HepG2 (cell line): ENCODE data around the gene KCTD19. TPM values are rescaled to one million over a fixed set of nuclear protein-coding genes. Genes with fewer than 3 reads are reported as not detected.

Experiments
- E2F5 ChIP-seq: sonication (generic); formaldehyde crosslinking; conservative IDR thresholded peaks from 2 replicates; pipeline ENCODE4 v1.4.0; 2020; ENCODE audit warnings: missing genetic modification reagents
- GZF1 ChIP-seq: sonication (generic); formaldehyde crosslinking; IDR thresholded peaks from 2 replicates; pipeline ENCODE4 v1.5.1; 2020; ENCODE audit warnings: mild to moderate bottlenecking, missing genetic modification reagents
- IRX3 ChIP-seq: sonication (generic); formaldehyde crosslinking; IDR thresholded peaks from 2 replicates; pipeline ENCODE4 v1.8.1; 2023; ENCODE audit warnings: mild to moderate bottlenecking, low read depth, missing genetic modification reagents, borderline replicate concordance
- JARID2 ChIP-seq: sonication (generic); formaldehyde crosslinking; IDR thresholded peaks from 2 replicates; pipeline ENCODE4 v1.8.1; 2023; ENCODE audit warnings: missing genetic modification reagents, inconsistent platforms; ENCODE audit not compliant: insufficient replicate concordance
- MED13 ChIP-seq: sonication (generic); formaldehyde crosslinking; IDR thresholded peaks from 2 replicates; pipeline ENCODE4 v1.5.0; 2020; ENCODE audit warnings: missing genetic modification reagents
- NR1H2 ChIP-seq: sonication (generic); formaldehyde crosslinking; IDR thresholded peaks from 2 replicates; pipeline ENCODE4 v1.8.1; 2022; ENCODE audit warnings: low read depth, missing genetic modification reagents, borderline replicate concordance
- PRPF4 ChIP-seq: fragments of 200-400 bp; formaldehyde crosslinking; IDR thresholded peaks from 2 replicates; pipeline ENCODE4 v1.6.1; 2016; ENCODE audit warnings: low read length, low read depth; ENCODE audit not compliant: poor library complexity, severe bottlenecking
- SRF ChIP-seq: IDR thresholded peaks from 2 replicates; pipeline ENCODE4 v1.6.1; 2011; ENCODE audit warnings: mild to moderate bottlenecking, low read depth, low read length, moderate library complexity
- ZBTB42 ChIP-seq: sonication (generic); formaldehyde crosslinking; IDR thresholded peaks from 2 replicates; pipeline ENCODE4 v1.5.0; 2020; ENCODE audit warnings: mild to moderate bottlenecking, missing genetic modification reagents
- ZIK1 ChIP-seq: sonication (generic); formaldehyde crosslinking; IDR thresholded peaks from 2 replicates; pipeline ENCODE4 v1.5.0; 2020; ENCODE audit warnings: mild to moderate bottlenecking, low read depth, missing genetic modification reagents, borderline replicate concordance
- ZKSCAN5 ChIP-seq: sonication (generic); formaldehyde crosslinking; IDR thresholded peaks from 2 replicates; pipeline ENCODE4 v1.5.1; 2020; ENCODE audit warnings: mild to moderate bottlenecking, missing genetic modification reagents
- ZNF598 ChIP-seq: sonication (generic); formaldehyde crosslinking; IDR thresholded peaks from 2 replicates; pipeline ENCODE4 v1.5.1; 2020; ENCODE audit warnings: mild to moderate bottlenecking, missing genetic modification reagents, borderline replicate concordance
- ZNF740 ChIP-seq: sonication (generic); formaldehyde crosslinking; IDR thresholded peaks from 2 replicates; pipeline ENCODE4 v1.4.0; 2020; ENCODE audit warnings: missing genetic modification reagents
- ZNF790 ChIP-seq: sonication (generic); formaldehyde crosslinking; IDR thresholded peaks from 2 replicates; pipeline ENCODE4 v1.8.0; 2022; ENCODE audit warnings: missing genetic modification reagents, mild to moderate bottlenecking, borderline replicate concordance
- polyA plus RNA-seq, 8 experiments: library from polyadenylated mRNA; depleted of rRNA in 3 of 8; stranded (reverse) in 7 of 8; unstranded in 1 of 8; fragments of >200 nt; fragmentation: Illumina TruSeq in 4 of 8; extraction: Trizol in 4 of 8; gene quantifications; 2 replicates each; pipeline versions ENCODE4 v1.2.1 to v1.2.3, GENCODE V29; 2011 to 2016; ENCODE audit warnings: low read depth in 4 of 8, missing spikeins in 1 of 8, mixed read lengths in 1 of 8; ENCODE audit not compliant: insufficient read depth in 1 of 8
- total RNA-seq, 5 experiments: library from RNA; depleted of rRNA; stranded (reverse); fragments of >200 nt; fragmentation: Illumina TruSeq; extraction: Trizol; gene quantifications; 2 replicates each; pipeline ENCODE4 v1.2.3, GENCODE V29; 2016; ENCODE audit warnings: low read depth in 1 of 5
- TF ChIP-seq, protein P1 (sequence below), 2 experiments: sonication (generic) in 1 of 2; formaldehyde crosslinking in 1 of 2; IDR thresholded peaks; 2 replicates each; pipeline versions ENCODE4 v1.6.1 to v1.9.0; 2014 to 2022; ENCODE audit warnings: antibody characterized with exemption in 1 of 2, borderline replicate concordance in 1 of 2, inconsistent platforms in 1 of 2, low read depth in 1 of 2, missing genetic modification reagents in 1 of 2
- TF ChIP-seq, protein P2 (sequence below): sonication (generic); formaldehyde crosslinking; IDR thresholded peaks from 2 replicates; pipeline ENCODE4 v1.4.0; 2020; ENCODE audit warnings: missing genetic modification reagents

The KCTD19 gene
- total and polyA plus RNA-seq, 2 of the 13 experiments (the other 11 are each of a cell fraction or from before 2014, with no cell fraction given): not detected

GRCh38 chr16:67247192-67248072 lies 79.1 kb downstream of the KCTD19 start, which contains the start of gene FHOD1 (continued):
- TF ChIP-seq, protein P1, sequence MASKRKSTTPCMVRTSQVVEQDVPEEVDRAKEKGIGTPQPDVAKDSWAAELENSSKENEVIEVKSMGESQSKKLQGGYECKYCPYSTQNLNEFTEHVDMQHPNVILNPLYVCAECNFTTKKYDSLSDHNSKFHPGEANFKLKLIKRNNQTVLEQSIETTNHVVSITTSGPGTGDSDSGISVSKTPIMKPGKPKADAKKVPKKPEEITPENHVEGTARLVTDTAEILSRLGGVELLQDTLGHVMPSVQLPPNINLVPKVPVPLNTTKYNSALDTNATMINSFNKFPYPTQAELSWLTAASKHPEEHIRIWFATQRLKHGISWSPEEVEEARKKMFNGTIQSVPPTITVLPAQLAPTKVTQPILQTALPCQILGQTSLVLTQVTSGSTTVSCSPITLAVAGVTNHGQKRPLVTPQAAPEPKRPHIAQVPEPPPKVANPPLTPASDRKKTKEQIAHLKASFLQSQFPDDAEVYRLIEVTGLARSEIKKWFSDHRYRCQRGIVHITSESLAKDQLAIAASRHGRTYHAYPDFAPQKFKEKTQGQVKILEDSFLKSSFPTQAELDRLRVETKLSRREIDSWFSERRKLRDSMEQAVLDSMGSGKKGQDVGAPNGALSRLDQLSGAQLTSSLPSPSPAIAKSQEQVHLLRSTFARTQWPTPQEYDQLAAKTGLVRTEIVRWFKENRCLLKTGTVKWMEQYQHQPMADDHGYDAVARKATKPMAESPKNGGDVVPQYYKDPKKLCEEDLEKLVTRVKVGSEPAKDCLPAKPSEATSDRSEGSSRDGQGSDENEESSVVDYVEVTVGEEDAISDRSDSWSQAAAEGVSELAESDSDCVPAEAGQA (IDR thresholded peaks at IDR 0.05; ENCODE audit: low read depth): 0 out of 2 replicates have a peak, but pooled peaks have one; percentile 28
- TF ChIP-seq, protein P1 (CRISPR knock-in tag; IDR thresholded peaks at IDR 0.05; ENCODE audit: borderline replicate concordance): no peak
- no peak for TF ChIP-seq ZNF740
- TF ChIP-seq MED13: 0 out of 2 replicates have a peak, but pooled peaks have one; percentile 31
- TF ChIP-seq, protein P2, sequence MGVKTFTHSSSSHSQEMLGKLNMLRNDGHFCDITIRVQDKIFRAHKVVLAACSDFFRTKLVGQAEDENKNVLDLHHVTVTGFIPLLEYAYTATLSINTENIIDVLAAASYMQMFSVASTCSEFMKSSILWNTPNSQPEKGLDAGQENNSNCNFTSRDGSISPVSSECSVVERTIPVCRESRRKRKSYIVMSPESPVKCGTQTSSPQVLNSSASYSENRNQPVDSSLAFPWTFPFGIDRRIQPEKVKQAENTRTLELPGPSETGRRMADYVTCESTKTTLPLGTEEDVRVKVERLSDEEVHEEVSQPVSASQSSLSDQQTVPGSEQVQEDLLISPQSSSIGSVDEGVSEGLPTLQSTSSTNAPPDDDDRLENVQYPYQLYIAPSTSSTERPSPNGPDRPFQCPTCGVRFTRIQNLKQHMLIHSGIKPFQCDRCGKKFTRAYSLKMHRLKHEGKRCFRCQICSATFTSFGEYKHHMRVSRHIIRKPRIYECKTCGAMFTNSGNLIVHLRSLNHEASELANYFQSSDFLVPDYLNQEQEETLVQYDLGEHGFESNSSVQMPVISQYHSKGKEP (CRISPR knock-in tag): 0 out of 2 replicates have a peak, but pooled peaks have one; percentile 24
- TF ChIP-seq ZNF598 (CRISPR knock-in tag): peak; percentile 54; the same call in 1 of the 2 replicates
- TF ChIP-seq ZKSCAN5: no peak
- peak; percentile 93 for TF ChIP-seq E2F5
- no peak for TF ChIP-seq JARID2 (CRISPR knock-in tag)
- no peak; the same call in 1 of the 2 replicates for TF ChIP-seq ZIK1
- no peak for TF ChIP-seq PRPF4
- 0 out of 2 replicates have a peak, but pooled peaks have one; percentile 16 for TF ChIP-seq ZBTB42 (CRISPR knock-in tag)
- TF ChIP-seq SRF: no peak
- TF ChIP-seq NR1H2 (CRISPR knock-in tag): no peak
- TF ChIP-seq GZF1: no peak
- peak; percentile 73; the same call in 1 of the 2 replicates for TF ChIP-seq ZNF790
- no peak; the same call in 1 of the 2 replicates for TF ChIP-seq IRX3 (CRISPR knock-in tag)
